HG03521 (cell line): ENCODE data around the gene CPEB4.

Experiments
- ATAC-seq: cut with Tn5 transposase; IDR thresholded peaks from one replicate; pipeline ENCODE4 v1.9.1; 2021; ENCODE audit warnings: mild to moderate bottlenecking, moderate library complexity; ENCODE audit not compliant: unreplicated experiment

CPEB4 gene

GRCh38 chr5:173887610-173888472 lies at the start of gene CPEB4:
TSS of gene CPEB4 (plus strand) at chr5:173888349. CDS start at chr5:173889734, 1,385 bp downstream.
- peak; percentile 92 for ATAC-seq

- ATAC-seq = no peak
These were observed 48.9 kb upstream of the CPEB4 start for GRCh38 chr5:173839117-173839713.

GRCh38 chr5:173840111-173840983 lies 47.8 kb upstream of the CPEB4 start:
- no peak for ATAC-seq

GRCh38 chr5:173841710-173842109 lies 46.4 kb upstream of the CPEB4 start:
- no peak for ATAC-seq

GRCh38 chr5:173843794-173844193 lies 44.4 kb upstream of the CPEB4 start:
- no peak for ATAC-seq

GRCh38 chr5:173845321-173845720 lies 42.8 kb upstream of the CPEB4 start:
- ATAC-seq = no peak

GRCh38 chr5:173846929-173847501 lies 41.1 kb upstream of the CPEB4 start:
- no peak for ATAC-seq

GRCh38 chr5:173848986-173849596 lies 39.1 kb upstream of the CPEB4 start:
- ATAC-seq = no peak

- no peak for ATAC-seq
These were observed 38.2 kb upstream of the CPEB4 start for GRCh38 chr5:173849908-173850307.

GRCh38 chr5:173850659-173851058 lies 37.5 kb upstream of the CPEB4 start:
- ATAC-seq = no peak

- no peak for ATAC-seq
These were observed 36.4 kb upstream of the CPEB4 start for GRCh38 chr5:173851595-173852243.

GRCh38 chr5:173852790-173853359 lies 35.3 kb upstream of the CPEB4 start:
- no peak for ATAC-seq

- ATAC-seq = no peak
These were observed 34.6 kb upstream of the CPEB4 start for GRCh38 chr5:173853370-173854131.

GRCh38 chr5:173855162-173855994 lies 32.8 kb upstream of the CPEB4 start:
- ATAC-seq = no peak

GRCh38 chr5:173855995-173856656 lies 32.0 kb upstream of the CPEB4 start:
- ATAC-seq = no peak

- ATAC-seq = no peak
These were observed 30.9 kb upstream of the CPEB4 start for GRCh38 chr5:173857234-173857633.

GRCh38 chr5:173858021-173858669 lies 30.0 kb upstream of the CPEB4 start:
- ATAC-seq = no peak
